HG03378 (cell line): ENCODE measurements around the gene ITGB2.

Experiments used
- ATAC-seq: cut with Tn5 transposase; IDR thresholded peaks from one replicate; pipeline ENCODE4 v1.9.1; 2021; ENCODE audit warnings: mild to moderate bottlenecking, moderate library complexity; ENCODE audit not compliant: unreplicated experiment

The ITGB2 gene

DNA sequence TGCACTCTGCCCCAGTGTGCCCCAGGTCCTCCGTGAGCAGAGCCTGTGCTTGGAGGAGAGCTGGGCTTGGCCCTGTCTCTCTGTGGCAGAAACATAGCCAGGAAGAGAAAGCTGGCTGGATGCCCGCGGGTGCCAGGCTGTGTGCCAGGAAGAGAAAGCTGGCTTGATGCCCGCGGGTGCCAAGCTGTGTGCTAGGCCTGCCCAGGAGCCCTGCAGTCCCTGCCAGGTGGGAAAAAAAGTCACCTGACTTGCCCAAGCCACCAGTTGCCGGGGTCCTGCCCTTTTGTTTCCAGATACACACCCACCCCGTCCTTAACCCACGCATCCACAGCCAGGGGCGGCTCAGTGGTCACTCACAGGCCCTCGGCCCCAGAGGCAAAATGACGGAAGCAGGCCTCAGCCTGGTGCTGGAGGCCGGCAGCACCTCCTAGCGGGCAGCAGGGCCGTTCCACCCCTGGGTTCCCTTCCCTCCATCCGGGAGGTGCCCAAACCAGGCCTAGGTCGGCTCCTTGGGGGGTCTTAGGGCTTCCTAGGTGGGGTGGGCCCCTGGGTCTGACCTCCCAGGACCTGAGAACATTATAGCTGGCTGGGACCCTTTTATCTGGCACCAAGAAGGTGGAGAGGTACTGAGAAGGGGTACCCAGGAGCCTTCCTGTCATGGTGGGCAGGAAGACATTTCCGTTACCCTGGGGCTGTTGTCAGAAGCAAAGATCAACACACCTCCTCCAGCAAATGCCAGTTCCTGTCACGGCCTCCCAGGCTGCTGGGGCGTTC, 9.1 kb downstream of the ITGB2 start:
- no peak for ATAC-seq

DNA sequence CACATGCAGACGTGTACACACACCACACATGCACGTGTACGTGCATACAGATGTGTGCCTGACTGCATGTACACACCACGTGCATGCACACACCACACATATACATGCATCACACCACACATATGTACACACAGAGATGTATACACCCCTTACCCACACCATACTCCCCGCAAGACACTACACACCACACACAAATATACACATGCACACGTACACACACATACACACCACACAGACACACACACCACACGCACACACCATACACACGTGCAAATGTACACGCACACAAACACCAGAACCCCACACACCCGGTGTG, 9.7 kb downstream of the ITGB2 start:
- ATAC-seq, result no peak

DNA sequence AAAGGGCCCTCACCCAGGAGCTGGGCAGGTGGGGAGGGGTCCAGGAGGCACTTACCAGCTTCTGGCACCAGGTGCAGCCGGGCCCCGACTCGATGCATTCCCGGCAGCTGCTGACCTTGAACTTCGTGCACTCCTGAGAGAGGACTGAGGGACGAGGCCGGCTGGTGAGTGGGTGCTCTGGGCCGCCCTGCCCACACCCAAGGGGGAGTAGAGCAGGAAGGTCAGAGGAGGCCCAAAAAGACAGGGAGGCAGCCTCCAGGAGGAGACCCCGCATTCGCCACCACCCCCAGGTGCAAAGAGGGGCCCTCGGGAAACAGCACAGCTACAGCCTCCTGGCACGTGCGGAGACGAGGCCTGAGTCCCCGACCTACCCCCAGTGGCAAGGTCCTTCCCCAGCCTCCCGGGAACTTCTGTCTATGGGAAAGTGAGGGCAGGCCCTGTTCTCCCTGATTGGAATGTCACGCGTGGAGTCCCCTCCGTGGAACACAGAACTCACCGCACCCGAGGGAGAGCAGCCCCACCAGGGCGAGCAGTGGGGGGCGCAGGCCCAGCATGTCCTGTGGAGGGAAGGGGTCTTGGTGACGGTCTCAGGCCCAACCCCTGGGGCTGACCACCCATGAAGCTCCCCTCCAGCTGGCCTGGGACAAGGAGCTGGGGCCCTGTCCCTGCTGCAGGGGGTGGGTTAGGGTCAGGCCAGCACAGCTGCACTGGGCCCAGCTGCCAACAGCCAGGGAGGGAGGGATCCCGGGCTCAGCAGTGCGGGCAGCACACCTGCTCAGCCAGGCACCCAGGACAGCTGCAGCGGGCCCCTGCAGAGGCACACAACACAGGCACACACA, 10.3 kb downstream of the ITGB2 start:
- ATAC-seq, result no peak

DNA sequence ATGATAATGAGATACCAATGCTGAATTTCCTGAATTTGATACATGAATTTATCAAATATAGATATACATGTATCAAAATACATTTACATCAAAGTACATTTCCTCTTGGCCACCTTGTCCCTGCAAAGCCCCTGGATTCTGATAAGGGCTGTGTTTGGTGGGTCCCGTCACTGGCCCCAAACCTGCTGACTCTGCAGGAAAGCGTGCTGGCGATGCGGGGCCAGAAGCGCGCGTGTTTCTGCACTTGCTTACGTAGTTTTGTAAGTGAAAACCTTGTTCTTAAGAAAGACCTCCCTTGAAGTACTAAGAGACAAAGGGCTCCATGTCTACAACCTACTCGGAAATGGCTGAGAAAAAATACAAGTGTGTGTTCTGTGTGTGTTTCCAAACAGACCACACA, 11.0 kb downstream of the ITGB2 start:
- no peak for ATAC-seq

DNA sequence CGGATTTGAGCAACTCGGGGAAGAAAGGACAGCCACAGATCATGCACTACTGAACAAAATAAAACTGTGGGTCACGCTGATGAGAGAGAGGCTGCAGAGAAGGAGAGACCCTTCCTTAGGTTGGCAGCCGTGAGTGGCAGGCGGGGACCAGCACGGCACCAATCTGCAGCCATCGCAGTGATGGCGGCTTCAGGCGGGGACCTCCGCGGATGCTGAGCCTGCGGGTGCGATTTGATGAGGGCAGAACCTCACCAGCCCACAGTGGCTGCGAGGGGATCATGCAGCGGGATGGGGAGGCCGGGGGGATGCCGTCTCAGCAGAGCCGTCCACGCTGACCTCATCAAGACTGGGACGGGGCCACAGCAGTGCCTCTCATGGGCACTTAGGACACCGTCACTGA, 11.8 kb downstream of the ITGB2 start:
- ATAC-seq, result no peak

DNA sequence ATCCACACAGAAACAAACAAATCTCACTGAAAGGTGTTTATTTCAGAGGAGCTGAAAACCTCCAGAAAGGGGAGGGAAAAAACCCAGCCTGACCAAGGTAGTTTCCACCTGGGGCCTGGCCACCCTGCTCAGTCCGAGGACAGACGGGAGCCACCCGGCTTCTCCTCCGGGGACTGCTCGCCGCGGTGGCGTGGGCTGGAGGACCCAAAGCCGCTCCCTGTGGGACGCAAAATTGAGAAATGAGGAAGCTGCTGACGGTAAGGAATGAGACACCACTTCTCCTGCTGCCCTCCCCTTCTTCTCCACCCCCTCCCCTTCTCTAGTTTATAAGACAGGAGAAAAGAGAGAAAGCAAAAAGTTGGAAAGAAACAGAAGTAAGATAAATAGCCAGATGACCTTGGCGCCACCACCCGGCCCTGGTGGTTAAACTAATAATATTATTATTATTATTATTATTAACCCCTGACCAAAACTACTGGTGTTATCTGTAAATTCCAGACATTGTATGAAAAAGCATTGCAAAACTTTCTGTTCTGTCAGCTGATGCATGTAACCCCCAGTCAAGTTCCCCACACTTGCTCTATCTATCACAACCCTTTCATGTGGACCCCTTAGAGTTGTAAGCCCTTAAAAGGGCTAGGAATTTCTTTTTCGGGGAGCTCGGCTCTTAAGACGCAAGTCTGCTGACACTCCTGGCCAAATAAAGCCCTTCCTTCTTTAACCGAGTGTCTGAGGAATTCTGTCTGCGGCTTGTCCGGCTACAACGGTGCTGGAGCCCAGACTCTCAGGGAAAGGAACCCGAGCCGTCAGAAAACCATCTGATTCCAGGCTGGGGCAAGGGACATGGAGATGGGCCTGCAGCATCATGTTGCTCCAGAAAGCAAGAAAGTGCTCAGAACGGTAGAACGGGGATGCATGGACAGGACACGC, 12.5 kb downstream of the ITGB2 start:
- no peak for ATAC-seq

DNA sequence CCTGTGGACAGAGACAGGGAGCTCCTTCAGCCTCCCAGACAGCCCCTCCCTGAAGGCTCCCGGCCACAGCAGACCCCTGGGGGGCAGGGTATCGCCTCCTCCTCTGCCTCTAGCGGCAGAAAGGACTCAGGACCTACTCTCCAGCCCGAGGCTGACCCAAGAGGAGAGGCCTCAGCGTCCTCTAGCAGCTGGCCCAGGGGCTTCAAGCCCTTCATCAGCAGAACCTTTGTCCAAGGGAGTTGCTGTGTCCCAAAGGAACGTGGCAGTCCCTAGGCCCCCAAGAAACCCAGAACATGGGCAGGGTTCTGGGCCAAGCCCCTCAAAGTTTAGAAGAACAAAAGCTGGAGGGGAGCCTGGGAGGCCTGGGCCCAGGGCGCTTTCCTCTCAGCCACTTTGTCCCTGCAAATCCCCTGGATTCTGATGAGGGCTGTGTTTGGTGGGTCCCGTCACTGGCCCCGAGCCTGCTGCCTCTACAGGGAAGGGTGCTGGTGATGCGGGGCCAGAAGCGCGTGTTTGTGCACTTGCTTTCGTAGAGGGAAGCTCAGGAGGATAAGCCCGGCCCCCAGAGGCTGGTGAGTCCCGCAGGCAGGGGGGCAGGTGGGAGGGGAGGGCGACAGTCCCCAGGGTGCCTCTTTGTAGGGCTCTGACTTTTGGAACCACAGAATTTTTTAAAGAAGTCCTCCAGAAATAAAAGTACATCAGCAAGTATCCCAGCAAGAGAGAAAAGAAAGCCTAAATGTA, 13.3 kb downstream of the ITGB2 start:
- ATAC-seq, result no peak

DNA sequence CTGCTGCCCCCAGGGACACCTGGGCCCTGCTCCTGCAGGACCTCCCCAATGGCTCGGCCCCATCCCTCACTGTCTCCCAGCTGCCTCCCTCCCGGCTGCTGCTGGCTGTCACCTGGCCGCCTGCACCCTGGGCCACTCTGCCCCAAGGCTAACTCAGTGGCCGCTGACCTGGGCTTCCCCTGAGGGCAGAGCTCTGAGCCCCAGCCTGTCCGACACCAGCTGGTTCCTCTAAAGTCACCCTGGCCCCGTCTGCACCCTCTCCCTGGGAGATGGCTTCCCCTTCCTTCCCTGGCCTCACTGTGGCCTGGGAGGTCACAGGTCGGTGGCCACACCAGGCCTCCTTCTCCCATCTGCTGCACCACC, 15.0 kb downstream of the ITGB2 start:
- no peak for ATAC-seq

DNA sequence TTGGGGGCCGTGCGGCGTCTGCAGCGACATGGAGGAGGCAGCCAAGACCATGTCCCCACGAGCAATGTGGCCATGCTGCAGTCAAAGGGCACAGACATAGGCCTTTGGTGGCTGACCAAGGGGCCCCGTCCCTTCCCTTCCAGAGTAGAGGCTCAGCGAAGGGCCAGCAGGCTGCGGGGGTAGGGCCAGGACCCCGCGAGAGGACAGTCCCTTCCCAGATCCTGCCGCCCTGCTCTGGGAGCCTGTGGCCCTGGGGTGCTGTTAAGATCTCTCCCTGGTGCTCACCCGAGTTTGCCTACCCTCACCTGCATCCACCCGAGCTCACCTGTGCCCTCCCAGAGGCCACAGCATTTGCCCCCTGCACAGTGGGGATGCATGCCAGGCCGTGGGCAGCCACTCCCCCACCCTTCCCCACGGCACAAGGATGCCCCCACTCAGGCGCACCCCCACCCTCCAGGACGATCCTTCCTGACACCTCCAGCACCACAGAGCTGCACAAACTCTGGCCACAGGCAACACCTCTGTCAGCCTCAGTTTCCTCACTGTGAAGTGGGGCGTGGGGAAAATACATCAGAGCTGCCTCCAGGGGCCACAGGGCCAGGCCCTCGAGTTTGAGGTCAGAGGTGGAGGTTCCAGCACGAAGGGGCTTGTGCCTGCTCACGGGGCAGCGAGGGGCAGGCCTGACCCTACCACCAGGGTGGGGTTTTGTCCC, 15.5 kb downstream of the ITGB2 start:
- no peak for ATAC-seq

DNA sequence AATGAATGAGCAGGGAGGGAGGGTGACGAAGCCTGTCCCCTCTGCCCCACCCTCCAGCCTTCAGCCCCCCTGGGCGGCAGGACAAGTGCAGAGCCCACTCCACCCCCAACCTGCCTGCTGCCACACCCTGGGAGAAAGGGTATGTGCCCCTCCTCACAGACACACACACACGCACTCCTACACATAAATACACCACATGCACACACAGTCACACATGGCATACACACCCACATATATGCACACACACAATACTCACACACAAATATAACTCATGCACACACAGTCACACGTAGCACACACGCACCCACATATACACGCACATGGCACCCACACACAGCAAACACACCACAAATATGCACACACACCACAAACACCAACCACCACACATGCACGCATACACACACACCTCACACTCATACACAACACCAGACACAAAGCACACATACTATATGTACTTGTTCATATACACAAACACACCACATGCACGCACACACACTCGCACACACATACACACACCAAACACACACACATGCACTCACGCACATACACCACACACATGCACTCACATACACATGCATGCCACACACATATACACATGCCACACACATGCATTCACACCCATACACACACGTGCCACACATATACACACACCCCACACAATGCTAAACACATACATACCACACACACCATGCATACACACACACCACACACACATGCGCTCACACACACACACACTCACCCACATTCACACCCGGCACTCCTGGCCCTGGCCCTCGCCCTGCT, 16.4 kb downstream of the ITGB2 start:
- ATAC-seq, result no peak

DNA sequence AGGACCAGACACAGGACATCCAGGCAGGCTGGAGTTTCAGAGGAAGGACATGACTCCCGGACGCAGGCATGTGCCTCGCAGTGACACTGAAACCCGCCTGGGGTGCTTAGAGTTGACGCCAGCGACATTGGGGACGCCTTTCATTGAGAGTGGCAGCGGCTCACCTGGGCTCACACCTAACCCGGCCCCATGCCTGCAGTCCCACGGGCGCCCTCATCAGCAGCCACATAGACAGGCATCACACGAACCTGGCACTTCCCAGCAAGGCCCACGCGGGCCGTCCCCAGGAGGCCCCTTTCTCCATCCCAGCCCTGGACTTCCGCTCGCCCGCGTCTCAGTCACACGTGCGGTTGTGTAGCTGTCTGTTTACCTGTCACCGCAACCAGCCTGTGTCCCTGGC, 17.0 kb downstream of the ITGB2 start:
- ATAC-seq, result no peak

DNA sequence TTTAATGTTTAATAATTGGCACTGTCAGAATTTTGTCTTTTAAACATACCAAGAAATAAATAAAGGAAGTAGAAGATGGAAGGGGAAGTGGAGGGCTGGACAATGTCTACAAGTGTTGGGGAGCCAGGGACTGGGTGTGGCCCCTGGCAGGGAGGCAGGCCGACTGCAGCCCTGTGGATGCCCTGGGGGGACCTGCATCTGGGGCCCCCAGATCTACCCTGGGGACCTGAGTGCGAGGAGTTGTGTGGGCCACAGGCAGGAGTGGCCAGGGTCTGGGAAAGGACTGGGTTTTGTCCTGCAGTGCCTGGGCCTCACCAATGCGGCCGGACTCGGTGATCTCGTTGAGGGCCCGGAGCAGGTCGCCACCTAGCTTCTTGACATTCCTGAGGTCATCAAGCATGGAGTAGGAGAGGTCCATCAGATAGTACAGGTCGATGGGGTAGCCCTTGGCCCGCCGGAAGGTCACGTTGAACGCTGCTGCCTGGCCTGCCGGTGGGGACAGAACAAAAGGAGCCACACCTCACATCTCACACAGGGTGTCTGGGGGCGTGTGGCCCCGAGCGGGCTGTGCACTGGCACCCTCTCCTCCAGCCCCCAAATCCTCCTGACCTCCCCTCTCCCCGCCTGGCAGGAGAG, 17.5 kb downstream of the ITGB2 start:
- no peak for ATAC-seq

DNA sequence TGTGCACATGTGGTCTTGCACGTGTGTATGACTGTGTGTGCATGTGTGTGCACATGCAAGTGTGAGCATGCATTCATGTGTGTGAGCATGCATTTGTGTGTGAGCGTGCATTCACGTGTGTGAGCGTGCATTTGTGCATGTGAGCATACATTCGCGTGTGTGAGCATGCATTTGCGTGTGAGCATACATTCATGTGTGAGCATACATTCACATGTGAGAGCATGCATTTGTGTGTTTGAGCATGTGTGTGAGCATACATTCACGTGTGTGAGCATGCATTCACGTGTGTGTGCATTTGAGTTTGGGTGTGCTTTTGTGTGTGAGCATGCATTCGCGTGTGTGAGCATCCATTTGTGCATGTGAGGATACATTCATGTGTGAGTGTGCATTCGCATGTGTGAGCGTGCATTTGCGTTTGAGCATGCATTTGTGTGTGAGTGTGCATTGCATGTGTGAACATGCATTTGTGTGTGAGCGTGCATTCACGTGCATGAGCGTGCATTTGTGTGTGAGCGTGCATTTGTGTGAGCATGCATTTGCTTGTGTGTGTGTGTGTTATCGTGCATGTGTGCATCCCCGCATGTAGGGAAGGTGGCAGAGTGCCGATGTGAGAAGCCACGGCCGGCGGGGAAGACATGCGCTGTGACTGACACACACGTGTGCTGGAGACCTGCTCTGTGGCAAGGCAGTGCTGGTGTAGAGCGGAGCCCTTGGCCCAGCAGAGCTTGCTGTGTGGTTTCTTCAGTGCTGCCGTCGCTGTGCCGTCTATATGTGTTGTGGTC, 18.2 kb downstream of the ITGB2 start:
- no peak for ATAC-seq

DNA sequence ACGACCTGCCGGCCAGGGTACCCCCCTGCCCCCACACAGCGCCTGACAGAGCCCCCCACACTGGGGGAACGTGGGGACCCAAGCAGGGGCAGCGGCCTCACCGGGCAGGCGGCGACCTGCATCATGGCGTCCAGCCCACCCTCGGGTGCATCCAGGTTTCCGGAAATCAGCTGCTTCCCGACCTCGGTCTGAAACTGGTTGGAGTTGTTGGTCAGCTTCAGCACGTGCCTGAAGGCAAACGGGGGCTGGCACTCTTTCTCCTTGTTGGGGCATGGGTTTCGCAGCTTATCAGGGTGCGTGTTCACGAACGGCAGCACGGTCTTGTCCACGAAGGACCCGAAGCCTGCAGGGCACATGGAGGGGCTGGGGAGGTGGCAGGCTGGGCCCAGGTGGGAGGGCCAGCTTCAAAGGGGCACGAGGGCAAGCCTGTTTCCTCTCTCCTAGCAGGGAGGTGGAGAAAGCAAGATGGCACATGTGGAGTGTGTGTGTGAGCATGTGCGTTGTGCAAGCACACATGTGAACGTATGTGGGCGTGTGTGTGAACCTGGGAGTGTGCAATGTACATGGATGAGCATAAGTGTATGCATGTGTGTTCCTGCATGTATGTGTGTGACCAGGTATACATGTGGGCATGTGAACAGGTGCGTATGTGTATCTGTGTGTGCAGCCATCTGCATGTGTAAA, 19.2 kb downstream of the ITGB2 start:
- ATAC-seq, result no peak

DNA sequence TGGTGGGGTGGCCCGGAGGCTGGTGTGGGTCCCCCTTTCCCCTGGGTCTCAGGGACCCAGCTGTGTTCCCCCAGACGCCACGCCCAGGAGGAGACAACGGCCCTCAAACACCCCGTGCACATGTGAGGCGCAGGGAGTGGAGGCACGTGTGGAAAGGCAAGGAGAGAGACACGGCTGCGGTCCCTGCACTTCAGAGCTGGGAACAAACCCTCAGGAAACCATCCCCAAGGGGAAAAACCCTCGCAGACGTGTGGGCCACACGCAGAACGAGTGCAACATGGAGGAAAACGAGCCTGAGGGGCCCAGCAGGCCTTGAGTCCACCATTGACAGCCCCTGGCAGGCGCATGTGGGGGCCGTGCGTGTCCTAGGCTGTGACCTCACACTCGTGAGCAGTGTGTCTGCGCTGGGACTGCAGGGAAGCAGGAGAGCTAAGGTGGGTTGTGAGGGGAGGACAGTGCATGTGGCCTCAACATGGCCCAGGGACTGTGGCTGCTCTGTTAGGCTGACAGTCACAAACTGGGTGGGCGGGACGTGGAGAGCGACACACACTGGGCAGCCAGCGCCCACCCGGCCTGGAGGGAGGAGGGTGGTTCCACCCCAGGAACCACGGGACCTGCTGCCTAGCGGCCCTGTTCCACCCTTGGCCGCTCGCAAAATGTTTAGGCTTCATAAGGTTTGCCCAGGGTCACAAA, 20.0 kb downstream of the ITGB2 start:
- ATAC-seq, result no peak

DNA sequence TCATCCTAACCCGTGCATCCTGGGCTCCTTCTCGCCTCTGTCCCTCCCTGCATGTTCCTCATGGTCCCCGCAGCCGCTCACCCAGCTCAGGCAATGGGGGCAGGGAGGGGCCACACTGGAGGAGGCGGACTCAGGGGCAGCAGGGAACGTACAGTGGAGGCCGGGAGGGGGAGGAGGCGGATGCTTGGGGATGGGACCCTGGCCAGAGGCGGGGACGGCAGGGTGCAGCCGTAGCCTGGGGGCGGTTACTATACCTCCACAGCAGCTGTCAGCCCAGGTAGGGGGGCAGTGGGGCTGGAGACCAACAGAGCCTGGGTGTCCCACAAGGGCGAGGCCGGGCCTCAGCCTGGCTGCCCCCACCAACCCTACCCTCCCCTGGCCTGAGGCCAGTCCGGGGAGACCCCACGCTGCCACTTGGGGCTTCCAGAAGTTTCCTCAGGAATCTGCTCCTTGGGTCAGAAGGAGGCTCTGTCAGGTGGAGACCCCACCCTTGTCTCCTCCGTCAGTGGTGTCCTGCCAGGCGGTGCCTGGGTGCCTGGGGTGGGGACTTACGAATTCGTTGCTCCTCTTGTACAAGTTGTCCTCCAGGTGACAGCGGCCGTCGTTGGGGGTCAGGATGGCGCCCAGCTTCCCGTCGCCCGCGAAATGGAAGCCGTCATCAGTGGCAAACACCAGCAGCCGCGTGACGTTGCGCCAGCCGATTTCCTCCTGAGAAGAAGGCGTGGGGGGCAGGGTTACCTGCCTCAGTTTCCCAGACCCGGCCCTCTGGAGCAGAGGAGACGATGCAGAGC, 20.7 kb downstream of the ITGB2 start:
- ATAC-seq, result no peak
